ENCODE results near the gene AFF3.

DNA sequence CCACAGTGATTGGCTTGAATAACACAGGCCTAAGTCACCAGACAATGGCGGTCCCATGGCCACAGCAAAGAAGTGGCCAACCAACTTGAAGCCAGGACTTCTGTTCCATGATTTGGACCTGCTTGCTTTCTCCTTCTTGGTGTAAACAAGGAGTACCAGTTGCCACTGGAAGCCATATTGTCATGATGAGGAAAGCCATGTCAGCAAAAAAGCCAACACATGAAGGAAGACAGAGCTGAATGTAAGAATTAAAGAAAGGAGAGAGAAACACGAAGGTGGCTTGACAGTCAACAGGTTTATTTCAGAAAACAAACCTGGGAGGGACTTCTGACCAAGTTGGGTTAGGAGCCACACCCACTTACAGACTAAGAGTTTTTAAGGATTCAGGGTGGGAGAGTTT is 620.2 kb downstream of the AFF3 start:
- TF ChIP-seq, protein P1, sequence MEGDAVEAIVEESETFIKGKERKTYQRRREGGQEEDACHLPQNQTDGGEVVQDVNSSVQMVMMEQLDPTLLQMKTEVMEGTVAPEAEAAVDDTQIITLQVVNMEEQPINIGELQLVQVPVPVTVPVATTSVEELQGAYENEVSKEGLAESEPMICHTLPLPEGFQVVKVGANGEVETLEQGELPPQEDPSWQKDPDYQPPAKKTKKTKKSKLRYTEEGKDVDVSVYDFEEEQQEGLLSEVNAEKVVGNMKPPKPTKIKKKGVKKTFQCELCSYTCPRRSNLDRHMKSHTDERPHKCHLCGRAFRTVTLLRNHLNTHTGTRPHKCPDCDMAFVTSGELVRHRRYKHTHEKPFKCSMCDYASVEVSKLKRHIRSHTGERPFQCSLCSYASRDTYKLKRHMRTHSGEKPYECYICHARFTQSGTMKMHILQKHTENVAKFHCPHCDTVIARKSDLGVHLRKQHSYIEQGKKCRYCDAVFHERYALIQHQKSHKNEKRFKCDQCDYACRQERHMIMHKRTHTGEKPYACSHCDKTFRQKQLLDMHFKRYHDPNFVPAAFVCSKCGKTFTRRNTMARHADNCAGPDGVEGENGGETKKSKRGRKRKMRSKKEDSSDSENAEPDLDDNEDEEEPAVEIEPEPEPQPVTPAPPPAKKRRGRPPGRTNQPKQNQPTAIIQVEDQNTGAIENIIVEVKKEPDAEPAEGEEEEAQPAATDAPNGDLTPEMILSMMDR (conservative IDR thresholded peaks at IDR 0.05 in 1 of 2, IDR thresholded peaks at IDR 0.05 in 1 of 2; ENCODE audit: extremely low read depth in 1 of 2, insufficient read depth in 1 of 2, low read depth in 1 of 2, low read length in 2 of 2): no peak
- TF ChIP-seq EZH2 (IDR thresholded peaks at IDR 0.05; ENCODE audit: borderline replicate concordance, low read length): no peak

Data from mammary epithelial cell (primary cell).